Measurements from ENCODE around the gene LRRC4C.

The LRRC4C gene

GRCh38 chr11:41413843-41414242 is 45.6 kb downstream of the LRRC4C start:
- peak; percentile 6 for DNase-seq

- no peak for DNase-seq
These were observed 53.6 kb downstream of the LRRC4C start for GRCh38 chr11:41405812-41406211.

GRCh38 chr11:41404109-41404508 is 55.3 kb downstream of the LRRC4C start:
- no peak for DNase-seq

GRCh38 chr11:41403458-41403857 is 56.0 kb downstream of the LRRC4C start:
- DNase-seq = no peak

GRCh38 chr11:41400819-41401382 is 58.6 kb downstream of the LRRC4C start:
- DNase-seq = no peak

- no peak for DNase-seq
These were observed 59.3 kb downstream of the LRRC4C start for GRCh38 chr11:41400124-41400523.

GRCh38 chr11:41399323-41399722 is 60.1 kb downstream of the LRRC4C start:
- DNase-seq = no peak

GRCh38 chr11:41398175-41398574 is 61.3 kb downstream of the LRRC4C start:
- DNase-seq = no peak

- no peak for DNase-seq
These were observed 64.8 kb downstream of the LRRC4C start for GRCh38 chr11:41394521-41395195.

- DNase-seq = no peak
These were observed 66.9 kb downstream of the LRRC4C start for GRCh38 chr11:41392596-41392995.

- no peak for DNase-seq
These were observed 69.8 kb downstream of the LRRC4C start for GRCh38 chr11:41389623-41390130.

- no peak for DNase-seq
These were observed 75.1 kb downstream of the LRRC4C start for GRCh38 chr11:41384329-41384728.

- no peak for DNase-seq
These were observed 75.7 kb downstream of the LRRC4C start for GRCh38 chr11:41383768-41384167.

- DNase-seq = no peak
These were observed 76.5 kb downstream of the LRRC4C start for GRCh38 chr11:41382927-41383326.

GRCh38 chr11:41379084-41379483 is 80.4 kb downstream of the LRRC4C start:
- DNase-seq = no peak

- no peak for DNase-seq
These were observed 81.6 kb downstream of the LRRC4C start for GRCh38 chr11:41377709-41378394.

- DNase-seq = no peak
These were observed 107.6 kb downstream of the LRRC4C start for GRCh38 chr11:41351825-41352224.

- no peak for DNase-seq
These were observed 113.4 kb downstream of the LRRC4C start for GRCh38 chr11:41346042-41346441.

- DNase-seq = peak; percentile 46
These were observed 125.2 kb downstream of the LRRC4C start for GRCh38 chr11:41334007-41334933.

- no peak for DNase-seq
These were observed 126.1 kb downstream of the LRRC4C start for GRCh38 chr11:41333357-41333756.

- no peak for DNase-seq
These were observed 131.1 kb downstream of the LRRC4C start for GRCh38 chr11:41328324-41328723.

GRCh38 chr11:41323446-41323845 is 136.0 kb downstream of the LRRC4C start:
- no peak for DNase-seq

- no peak for DNase-seq
These were observed 138.8 kb downstream of the LRRC4C start for GRCh38 chr11:41320653-41321052.

Measured in MV-4-11 (cell line).